Globus pallidus (tissue), 1 donor: Measurements from ENCODE around the gene FAM83F.
"Not testable (repeated sequence)": the region's sequence is repeated elsewhere in the genome, so short reads cannot be mapped to it uniquely, and the experiment has no call there.

ENCODE experiments used
- DNase-seq: peaks from one replicate; pipeline ENCODE4 v3.0.0-alpha.2; 2015; ENCODE audit warnings: low spot score

Gene FAM83F

DNA sequence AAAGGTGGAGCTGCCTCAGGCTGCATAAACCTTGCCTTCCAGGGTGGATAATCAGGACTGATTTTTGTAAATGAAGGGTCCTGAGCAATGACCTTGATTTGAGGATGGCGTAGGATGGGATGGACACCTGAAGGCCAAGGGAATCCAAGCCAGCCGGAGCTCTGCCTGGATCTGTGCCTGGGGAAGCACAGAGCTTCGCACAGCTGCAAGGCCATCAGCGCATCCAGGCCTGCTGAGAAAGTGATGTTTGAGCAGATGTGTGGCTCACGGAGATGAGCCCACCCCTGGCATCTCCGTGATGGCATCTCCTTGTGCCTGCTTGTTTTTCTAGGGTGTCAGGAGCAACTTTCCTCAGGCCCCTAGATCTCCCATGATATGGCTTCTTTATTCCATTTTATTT, 23.3 kb downstream of the FAM83F start:
- DNase-seq = no peak

DNA sequence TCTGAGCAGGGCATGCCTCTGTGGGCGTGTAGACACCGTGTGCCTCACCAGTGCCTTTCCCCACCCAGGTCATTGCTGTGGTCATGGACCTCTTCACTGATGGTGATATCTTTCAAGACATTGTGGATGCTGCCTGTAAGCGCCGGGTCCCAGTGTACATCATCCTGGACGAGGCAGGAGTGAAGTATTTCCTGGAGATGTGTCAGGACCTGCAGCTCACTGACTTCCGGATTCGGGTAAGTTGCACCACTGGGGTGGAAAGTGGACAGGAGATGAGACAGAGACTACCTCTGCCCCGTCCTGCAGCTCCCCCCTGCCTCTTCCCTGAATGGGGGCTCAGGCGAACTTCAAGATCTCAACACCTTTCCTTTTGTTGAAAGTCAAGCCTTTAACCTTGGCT, 24.3 kb downstream of the FAM83F start:
- no peak for DNase-seq

DNA sequence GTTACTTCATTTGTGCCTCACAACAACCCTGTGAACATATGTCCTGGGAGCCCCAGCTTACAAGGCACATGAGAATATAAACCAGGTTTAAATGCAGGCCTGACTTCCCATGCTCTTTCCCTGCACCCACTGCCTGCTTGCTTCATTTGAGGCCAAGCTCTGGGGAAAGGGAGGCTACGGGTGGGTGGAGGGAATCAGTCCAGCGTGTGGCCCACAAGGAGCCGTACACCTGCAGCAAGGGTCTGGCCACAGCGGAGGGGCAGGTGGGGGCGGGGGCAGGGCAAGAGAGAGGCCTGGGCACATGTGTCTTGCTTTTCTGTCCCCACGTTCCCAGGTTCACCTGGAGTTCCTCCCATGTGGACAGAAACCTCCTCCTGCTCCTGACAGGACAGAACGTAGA, 26.2 kb downstream of the FAM83F start:
- no peak for DNase-seq

DNA sequence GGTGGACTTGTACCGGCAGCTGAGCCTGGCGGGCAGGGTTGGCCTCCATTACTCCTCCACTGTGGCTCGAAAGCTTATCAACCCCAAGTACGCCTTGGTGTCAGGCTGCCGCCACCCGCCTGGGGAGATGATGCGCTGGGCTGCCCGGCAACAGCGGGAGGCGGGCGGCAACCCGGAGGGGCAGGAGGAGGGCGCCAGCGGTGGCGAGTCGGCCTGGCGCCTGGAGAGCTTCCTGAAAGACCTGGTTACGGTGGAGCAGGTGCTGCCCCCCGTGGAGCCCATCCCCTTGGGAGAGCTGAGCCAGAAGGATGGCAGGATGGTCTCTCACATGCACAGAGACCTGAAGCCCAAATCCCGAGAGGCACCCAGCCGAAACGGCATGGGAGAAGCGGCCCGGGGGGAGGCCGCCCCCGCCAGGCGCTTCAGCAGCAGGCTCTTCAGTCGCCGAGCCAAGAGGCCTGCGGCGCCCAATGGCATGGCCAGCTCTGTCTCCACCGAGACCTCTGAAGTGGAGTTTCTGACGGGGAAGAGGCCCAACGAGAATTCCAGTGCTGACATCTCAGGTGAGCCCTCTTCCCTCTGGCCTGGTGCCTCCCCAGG, 26.7 kb downstream of the FAM83F start:
- no peak for DNase-seq

DNA sequence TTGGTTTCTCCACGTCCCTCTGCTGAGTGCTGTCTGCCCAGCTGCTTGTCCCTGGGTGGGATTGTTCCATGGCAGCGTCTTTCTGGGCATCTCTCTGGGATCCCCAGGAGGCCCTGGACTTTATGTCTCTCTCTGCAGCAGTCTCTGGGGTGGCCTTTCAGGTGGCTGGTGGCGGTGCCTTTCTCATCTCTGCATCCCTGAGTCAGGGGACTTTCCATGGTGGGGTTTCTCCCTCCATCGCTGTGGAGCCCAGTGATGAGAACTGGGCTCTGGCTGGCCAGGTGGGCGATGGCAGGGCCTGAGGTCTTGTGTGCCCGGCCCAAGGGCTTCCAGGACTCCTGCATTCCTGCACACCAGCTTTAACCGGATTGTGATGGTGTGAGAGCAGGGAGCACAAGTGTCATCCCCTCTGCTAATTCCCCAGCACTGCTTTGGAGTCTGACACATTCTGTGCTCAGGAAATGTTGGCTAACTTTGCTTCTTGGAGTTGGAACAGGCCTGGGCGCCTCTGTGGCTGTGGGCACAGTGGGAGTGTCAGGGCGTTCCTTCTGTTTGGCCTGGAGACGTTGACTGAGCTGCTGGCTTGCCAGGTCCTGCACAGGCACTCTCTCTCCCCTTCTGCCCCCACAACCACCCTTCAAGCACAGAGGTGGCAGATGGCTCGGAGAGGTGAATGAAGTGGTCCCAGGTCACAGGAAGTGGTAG, 27.9 kb downstream of the FAM83F start:
- no peak for DNase-seq

DNA sequence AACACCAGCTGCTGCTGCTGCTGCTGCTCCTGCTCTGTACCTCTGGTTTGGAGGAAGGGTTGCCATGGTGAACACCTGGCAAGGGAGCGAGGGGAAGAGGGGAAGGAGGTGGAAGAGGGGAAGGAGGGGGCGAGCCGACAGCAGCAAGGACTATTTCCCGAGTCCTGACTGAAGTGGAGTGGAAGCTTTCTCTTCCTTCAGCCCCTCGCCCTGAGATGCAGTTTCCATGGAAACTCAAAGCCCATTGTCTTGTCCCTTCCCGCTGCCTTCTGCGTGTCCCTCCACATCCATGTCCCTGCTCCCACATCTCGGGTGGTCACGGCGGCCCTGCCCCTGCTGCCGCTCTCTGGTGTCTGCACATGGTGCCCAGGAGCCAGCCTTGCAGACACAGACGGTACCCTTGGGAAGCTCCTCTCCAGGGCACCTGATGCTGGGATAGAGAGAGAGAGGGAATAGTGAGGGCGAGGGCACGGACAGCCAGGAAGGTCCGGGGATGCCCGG, 28.6 kb downstream of the FAM83F start:
- no peak for DNase-seq

DNA sequence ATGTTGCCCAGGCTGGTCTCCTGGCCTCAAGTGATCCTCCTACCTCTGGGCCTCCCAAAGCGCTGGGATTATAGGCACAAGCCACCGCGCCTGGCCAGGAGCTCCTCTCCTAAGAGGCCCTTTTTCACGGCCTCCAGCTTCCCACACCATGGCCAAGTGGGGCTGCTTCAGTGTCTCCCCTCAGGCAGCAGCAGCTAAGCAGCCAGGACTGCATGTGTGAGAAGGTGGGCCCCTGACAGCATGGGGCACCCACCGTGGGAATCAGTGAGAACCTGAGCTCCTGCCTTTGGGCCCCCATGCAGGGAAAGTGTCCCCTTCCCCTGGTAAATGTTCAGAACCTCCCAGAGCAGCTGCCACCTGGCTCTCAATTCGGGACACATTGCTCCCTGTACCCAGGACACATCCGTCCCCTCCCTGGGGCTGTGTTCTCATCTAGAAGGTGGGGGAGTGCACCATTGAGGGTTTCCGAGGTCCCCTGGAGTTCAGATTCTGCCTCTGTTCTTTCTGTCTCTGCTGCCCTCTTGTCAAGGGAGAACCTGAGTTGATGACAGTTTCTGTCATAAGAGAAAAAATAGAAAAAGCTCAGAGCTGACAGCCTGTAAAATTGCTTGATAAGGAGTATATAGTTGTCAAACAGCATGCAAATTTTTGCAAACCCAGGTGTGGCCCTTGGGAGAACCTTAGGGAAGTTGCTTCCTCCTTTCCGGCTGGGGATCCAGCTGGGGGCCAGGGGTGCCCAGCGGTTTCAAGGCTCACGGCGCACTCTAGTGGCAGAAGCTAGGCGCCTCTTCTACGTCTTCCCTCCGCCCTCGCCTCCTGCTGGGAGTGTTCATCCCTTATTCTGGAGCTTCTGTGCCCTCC, 29.7 kb downstream of the FAM83F start:
- peak; percentile 59 for DNase-seq

DNA sequence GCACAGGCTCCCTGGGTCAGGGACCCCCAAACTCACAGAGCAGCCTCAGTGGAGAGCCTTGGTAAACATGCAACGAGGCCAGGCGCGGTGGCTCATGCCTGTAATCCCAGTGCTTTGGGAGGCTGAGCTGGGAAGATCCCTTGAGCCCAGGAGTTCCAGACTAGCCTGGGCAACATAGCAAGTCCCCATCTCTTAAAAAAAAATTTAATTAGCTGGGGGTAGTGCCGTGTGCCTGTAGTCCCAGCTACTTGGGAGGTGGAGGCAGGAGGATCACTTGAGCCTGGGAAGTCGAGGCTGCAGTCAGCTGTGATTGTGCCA, 30.3 kb downstream of the FAM83F start:
- DNase-seq = not testable (repeated sequence)

DNA sequence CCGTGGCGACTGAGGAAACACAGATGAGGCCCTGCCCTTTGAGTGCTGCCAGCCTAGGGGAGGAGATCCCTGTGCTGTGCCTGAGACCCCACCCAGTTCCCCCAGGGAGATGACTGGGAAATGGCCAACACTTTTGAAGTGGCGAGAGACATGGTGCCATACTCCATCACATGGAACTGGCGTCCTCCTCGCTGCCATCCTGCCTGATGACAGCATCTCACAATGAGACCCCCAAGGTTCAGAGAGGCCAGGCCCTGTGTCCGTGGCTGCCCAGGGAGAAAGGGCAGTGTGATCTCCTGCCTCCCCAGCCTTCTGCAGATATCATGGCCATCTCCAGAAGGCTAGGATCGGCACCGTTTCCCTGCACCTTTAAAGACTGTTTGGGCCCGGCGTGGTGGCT, 31.1 kb downstream of the FAM83F start:
- DNase-seq = no peak

DNA sequence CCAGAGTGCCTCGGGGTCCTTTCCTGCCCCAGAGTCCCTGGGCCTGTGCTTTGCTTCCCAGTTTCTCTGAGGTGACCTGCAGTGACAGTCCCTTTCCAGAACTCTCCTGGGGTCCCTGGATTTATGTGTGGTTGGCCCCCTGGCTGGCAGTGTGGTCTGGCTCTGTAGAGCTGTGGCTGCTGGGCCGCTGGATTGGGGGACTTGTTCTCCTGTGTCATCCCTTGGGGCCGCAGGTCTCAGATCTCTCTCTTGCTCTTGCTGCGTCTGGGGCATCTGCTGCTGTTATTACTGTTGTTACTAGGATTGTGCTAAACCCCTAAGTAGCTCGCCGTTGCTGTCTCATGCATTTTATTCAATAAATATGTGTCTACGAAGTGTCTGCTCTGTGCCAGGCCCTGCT, 31.9 kb downstream of the FAM83F start:
- no peak for DNase-seq

DNA sequence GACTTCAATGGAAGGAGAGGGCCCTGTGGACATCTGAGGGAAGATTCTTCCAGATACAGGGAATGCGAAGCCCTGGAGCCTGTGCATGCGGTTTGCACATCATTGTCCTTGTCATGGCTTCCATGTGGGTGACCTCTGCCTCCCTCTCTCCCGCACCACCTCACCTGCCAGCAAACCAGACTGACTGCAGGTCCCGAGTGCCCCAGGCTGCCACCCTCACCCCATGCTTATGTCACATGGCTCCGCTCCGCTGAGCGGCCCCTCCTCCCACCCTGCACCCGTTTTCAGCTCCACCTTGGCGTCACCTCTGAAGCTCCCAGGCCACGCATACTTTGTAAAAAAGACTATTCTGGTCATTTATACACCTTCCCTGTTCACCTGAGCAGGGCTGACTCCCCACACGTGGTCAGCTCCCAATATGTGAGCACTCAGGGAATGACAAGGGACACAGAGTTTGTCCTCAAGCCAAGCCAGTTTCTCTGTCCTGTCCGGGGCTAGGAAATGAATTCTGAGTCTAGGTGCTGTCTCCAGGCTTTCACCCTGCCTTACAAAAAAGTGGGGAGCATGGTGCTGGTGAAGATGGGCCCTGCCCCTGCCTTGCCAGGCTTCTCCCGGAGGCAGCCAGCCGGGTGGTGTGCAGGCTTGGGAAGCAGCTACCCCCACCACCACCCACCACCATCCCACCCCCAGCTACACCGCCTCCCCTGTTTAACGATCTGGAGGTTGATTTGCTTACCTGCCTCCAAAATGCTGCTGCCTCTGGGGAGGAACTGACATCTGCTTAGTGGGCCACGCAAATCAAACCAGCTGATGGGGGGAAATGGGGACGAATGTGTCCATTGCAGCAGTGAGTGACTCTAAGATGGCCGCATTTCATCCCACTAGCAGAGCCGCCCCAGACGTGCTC, 32.7 kb downstream of the FAM83F start:
- DNase-seq = no peak

DNA sequence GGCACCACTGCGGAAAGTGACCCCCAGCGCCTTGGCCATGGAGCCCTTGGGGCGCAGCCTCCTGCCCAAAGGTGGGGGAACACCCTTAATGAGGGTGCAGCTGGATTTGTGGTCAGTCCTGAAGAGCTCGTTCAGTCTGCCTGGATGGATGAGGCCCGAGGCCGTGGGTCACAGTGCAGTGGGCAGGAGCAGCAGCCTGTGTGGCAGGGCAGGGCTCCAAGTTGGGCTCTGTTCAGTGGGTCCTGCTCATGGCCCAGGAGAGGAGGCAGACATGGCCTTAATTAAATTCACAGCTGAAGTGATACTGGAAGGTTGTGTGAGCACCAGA, 33.3 kb downstream of the FAM83F start:
- no peak for DNase-seq

DNA sequence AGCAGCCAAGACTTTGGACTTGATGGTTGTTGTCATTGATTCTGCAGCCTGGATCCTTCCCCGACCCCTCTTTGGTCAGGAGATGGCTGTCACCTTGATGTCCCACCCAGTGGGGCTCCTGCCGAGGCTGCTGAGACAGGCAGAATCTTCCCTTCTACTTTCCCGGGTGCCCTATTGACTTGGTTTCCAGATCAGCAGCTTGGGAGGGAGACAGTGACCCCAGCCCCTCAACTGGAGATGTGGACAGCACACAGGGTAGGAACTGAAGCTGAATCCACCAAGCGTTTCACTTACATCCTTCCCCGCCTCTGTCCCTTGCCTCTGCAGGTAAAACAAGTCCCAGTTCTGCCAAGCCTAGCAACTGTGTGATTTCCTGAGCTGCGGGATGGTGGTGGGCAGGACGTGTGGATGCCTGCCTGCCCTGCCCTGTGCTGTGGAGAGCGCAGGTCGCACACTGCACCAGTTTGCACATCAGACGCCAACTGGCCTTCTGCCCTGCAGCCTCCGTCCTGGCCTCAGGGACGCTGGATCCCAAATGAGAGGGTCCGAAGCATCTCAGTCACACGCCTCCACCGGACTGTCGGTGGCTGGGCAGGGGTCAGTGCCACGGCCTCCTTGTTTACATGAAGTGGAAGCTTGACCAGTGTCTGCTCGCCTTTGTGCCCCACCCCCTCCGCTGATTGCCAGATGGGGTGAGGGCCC, 34.6 kb downstream of the FAM83F start:
- DNase-seq = no peak

DNA sequence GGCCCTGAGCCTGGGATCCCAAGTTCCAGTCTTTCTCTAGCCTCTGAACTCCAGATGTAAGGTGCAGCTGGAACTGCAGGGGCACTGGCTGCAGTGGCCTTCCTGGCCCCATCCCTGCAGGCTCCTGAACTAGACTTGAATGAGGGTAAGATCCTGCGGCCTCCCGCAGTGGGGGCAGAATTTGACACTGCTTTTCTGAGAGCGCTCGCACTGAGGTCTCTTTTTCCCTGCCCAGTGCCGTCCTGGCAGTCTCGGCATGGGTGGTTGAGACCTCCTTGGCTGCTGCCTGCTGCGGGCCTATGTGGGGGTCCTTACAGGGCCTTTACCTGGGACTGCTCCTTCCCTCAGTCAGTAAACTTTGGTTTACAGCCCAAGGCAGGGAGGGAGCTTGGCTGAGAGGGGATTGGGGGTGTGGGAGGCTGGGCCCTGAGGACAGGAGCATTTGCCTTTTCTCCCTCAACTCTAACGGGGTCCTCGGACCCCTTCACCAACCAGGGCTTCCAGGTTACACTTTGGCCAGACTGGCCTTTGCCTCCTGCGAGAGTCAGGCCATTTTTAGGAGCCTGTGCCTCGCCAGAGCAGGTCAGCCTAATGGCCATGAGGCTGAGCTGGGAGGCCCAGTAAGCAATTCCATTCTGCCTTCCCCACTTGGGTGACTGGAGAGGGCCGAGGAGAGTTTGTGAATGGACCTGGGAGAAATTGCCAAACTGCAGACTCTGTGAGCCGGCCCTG, 35.4 kb downstream of the FAM83F start:
- DNase-seq = no peak

DNA sequence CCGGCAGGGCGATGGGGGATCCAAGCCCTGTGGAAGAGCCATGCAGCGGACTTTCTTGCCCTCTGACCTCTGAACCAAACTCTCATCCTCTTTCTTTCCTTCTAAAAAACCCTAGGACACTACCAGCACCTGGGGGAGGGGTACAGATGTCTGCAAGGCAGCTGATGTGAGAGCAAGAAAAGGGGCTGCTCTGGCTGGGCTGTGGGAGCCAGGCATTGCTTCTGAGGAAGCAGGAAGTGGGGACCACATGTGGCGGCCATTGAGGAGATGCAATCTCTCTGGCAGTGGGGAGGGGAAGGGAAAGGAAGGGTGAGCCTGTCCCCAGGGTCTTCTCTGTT, 36.0 kb downstream of the FAM83F start:
- no peak for DNase-seq

DNA sequence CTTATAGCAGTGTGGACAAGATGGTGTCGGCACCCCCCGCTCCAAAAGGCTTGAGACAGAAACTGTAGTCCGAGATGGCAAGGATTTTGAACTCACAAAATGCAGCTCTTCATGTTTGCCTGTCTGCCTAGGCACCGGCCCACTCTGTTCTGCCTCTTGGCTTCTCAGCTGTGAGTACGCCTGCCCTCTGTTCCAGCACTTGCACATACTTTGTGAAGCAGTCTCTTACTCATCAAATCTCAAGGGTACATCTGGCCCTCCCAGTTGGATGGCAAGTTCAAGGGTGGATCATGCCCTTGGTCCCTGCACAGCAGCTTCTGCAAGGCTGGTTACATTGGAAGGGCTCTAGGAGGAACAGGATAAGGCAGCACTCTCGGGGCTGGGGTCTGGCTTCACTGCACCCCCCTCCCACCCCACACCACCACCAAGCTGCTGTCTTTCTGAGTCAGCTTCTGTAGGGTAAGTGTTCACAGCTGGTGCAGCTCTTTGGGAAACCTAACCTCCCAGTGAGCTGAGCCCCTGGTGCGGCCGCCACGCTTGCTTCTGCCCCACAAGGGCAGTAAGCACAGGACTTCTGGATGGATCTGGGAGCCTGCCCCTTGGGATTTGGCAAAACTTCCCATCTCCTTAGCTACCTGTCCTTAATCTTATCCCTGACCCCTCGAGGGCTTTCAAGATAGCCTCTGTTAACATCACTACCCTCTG, 37.2 kb downstream of the FAM83F start:
- DNase-seq = no peak

DNA sequence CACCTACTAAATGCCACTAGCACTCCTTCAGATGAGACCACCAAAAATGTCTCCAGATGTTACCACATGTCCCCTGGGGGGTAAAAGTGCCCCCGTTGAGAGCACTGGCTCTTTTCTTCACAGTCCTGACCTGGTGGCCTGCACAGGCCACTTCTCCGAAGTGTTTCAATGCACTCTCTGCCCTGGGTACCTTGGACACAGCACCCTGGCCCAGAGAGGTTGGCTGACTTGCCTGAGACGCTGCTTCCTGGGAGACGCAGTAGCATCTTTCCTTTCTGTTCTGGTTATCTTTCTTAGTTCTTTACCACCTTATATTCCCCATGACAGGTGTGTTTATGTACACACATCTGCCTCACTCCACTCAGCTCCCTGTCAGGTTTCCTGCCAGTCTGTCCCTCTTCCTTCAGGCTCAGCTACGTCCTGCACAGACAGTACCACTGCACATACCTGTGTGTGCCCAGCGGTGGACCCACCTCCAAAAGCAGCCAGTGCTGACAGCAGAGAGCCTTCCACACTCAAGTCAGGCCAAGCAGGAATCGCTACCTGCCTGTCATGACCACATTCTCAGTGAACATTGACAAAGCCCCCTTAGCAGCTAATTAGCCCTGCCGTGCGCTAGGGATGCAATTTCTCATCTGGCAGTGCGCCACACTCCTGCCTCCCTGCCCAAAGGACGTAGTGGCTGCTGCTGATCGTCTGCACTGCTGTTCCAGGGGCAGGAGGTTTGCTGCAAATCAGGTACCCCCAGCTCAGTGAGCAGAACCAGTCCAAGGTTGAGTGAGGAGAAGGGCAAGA, 39.0 kb downstream of the FAM83F start:
- no peak for DNase-seq

DNA sequence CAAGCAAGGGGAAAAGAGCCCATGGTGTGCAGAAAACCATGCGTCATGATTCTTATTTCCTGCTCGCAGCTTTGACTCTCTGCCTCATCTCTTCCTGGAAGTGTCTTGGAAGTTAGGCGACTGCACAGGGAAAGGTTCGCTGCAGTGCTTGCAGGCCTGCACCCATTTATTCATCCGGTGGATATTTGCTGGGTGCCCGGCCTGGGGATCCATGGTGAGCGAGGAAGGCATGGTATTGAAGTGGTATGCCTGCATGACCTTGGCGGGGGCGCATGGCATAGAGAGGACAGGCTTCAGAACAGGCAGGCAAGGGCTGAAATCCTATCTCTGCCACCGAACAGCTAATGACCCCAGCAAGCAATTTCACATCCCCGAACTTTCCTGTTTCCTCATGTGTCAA, 40.6 kb downstream of the FAM83F start:
- no peak for DNase-seq

DNA sequence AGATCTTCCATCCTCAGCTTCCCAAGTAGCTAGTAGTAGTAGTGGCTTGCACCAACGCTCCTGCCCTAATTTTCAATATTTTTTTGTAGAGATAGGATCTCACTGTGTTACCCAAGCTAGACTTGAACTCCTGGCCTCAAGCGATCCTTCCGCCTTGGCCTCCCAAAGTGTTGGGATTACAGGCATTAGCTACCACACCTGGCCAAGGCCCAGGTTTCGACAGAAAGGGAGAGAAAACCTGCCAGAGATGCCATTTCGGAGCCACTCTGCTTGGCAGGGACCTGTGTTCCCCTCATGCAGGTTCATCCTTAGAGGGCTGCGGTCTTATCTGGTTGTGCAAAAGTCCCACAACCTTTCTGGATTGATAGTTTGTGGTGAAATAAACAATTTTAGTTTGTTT, 41.4 kb downstream of the FAM83F start:
- no peak for DNase-seq
